ENCODE measurements around the gene PIERCE2. TPM values are rescaled to one million over a fixed set of nuclear protein-coding genes. Genes with fewer than 3 reads are reported as not detected.
A peak's percentile ranks its signal among the peaks of the same experiment; 100 is the strongest.

Gene PIERCE2
- total and polyA plus RNA-seq, 2 experiments from 2014 or later, result 2.6 to 3.8 TPM

GRCh38 chr15:55360256-55360655, 48.0 kb upstream of the PIERCE2 start:
- DNase-seq (ENCODE audit: low spot score) (no peak), ATAC-seq (no peak)
- no peaks in the 10 kb centered on the region for H3K36me3 ChIP-seq (ENCODE audit: insufficient read depth)
- H3K4me3 Mint-ChIP-seq, result no peak overlapping the region
- no peaks in the 10 kb centered on the region for H3K27me3 ChIP-seq (ENCODE audit: insufficient read depth)
- H3K36me3 Mint-ChIP-seq (ENCODE audit: low read depth), result no peaks in the 10 kb centered on the region
- H2AFZ ChIP-seq, result no peak overlapping the region
- peaks cover 13% of the 10 kb centered on the region; the same call in 2 of the 3 replicates for H3K4me1 Mint-ChIP-seq
- peak overlapping the region; percentile 6 for H3K27ac Mint-ChIP-seq
- no peaks in the 10 kb centered on the region for H3K27me3 Mint-ChIP-seq (ENCODE audit: insufficient read depth, low read depth, poor library complexity)
- no peak for TF ChIP-seq JUNB (IDR thresholded peaks at IDR 0.05; ENCODE audit: unreplicated experiment)
- TF ChIP-seq CREB1 (CRISPR knock-in tag; IDR thresholded peaks at IDR 0.05; ENCODE audit: low read depth), result no peak
- no peak for TF ChIP-seq ZNF331 (CRISPR knock-in tag; IDR thresholded peaks at IDR 0.05; ENCODE audit: low read depth)
- no peak for TF ChIP-seq EZH2phosphoT487 (IDR thresholded peaks at IDR 0.05; ENCODE audit: unreplicated experiment)
- TF ChIP-seq POLR2AphosphoS5 (IDR thresholded peaks at IDR 0.05; ENCODE audit: low read depth), result no peak
- TF ChIP-seq EZH2 (IDR thresholded peaks at IDR 0.05; ENCODE audit: low read depth, unreplicated experiment), result no peak
- no peak for TF ChIP-seq ZNF114 (CRISPR knock-in tag; IDR thresholded peaks at IDR 0.05)
- TF ChIP-seq CTCF (conservative IDR thresholded peaks at IDR 0.05; ENCODE audit: low read depth in 2 of 2), result no peak
- TF ChIP-seq ETS1 (IDR thresholded peaks at IDR 0.05), result no peak
- TF ChIP-seq REST (IDR thresholded peaks at IDR 0.05; ENCODE audit: unreplicated experiment), result no peak
- no peak for TF ChIP-seq ZNF462 (CRISPR knock-in tag; IDR thresholded peaks at IDR 0.05)
- TF ChIP-seq NANOG (IDR thresholded peaks at IDR 0.05; ENCODE audit: borderline replicate concordance), result no peak
- H4K20me1 ChIP-seq (replicated peaks; ENCODE audit: insufficient read depth), result no peaks in the 10 kb centered on the region
- H3K9me2 ChIP-seq (ENCODE audit: insufficient read depth), result no peaks in the 10 kb centered on the region
- no peak overlapping the region for H3K4me2 ChIP-seq
- H3F3A ChIP-seq (replicated peaks; ENCODE audit: low read depth), result no peaks in the 10 kb centered on the region
- H3K27ac ChIP-seq (ENCODE audit: low read depth), result no peak overlapping the region; the same call in 1 of the 2 replicates
- H3K4me3 ChIP-seq, result no peak overlapping the region
- no peaks in the 10 kb centered on the region; the same call in 2 of the 3 replicates for H3K9me3 Mint-ChIP-seq
- no peaks in the 10 kb centered on the region; the same call in 1 of the 2 replicates for H3K4me1 ChIP-seq (ENCODE audit: insufficient read depth)
- no peaks in the 10 kb centered on the region for H3K79me2 ChIP-seq (replicated peaks; ENCODE audit: insufficient read depth)
